Esophagus squamous epithelium (tissue), 4 donors: ENCODE results near the gene RPA3.

Experiments used
- POLR2A ChIP-seq, 4 donors: fragments of 450-650 bp; IDR thresholded peaks; one replicate each; pipeline ENCODE4 v1.6.1; 2017; ENCODE audit warnings: antibody characterized with exemption in 4 of 4, mild to moderate bottlenecking in 4 of 4, moderate library complexity in 3 of 4
- TF ChIP-seq, protein P1 (sequence below), 6 experiments: fragments of 450-650 bp in 4 of 6; fragments of 200-600 bp in 2 of 6; sonication (generic) in 2 of 6; IDR thresholded peaks; one replicate each; pipeline ENCODE4 v1.5.1; 2016 to 2019; ENCODE audit warnings: antibody characterized with exemption in 6 of 6, mild to moderate bottlenecking in 4 of 6, moderate library complexity in 4 of 6

DNA sequence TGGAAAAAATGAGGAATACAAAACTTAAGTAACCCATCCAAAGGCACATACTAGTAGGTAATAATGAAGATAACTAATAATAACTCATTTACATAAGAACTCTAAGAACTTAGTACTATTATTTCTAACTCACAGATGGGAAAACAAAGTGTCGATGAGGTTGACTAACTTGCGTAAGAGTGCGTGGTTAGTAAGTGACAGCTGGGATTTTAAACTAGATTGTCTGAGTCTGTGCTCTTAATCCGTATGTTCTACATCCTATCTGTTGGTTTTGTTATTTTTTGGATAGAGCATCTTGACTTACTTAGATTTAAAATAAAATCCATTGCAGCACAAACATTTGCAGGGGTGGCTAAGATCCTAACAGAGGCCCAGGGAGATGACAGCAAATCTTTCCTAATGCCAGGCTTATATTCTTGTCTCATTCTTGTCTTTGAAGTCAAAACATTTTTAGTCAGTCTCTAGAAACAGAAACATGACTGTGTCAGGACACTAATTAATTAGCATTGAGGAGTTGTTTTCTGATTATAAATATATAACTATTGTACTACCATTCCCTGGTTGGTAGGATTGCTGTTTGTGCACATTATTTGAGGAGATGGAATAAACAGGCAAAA lies 11.7 kb downstream of the RPA3 start:
- TF ChIP-seq, protein P1, sequence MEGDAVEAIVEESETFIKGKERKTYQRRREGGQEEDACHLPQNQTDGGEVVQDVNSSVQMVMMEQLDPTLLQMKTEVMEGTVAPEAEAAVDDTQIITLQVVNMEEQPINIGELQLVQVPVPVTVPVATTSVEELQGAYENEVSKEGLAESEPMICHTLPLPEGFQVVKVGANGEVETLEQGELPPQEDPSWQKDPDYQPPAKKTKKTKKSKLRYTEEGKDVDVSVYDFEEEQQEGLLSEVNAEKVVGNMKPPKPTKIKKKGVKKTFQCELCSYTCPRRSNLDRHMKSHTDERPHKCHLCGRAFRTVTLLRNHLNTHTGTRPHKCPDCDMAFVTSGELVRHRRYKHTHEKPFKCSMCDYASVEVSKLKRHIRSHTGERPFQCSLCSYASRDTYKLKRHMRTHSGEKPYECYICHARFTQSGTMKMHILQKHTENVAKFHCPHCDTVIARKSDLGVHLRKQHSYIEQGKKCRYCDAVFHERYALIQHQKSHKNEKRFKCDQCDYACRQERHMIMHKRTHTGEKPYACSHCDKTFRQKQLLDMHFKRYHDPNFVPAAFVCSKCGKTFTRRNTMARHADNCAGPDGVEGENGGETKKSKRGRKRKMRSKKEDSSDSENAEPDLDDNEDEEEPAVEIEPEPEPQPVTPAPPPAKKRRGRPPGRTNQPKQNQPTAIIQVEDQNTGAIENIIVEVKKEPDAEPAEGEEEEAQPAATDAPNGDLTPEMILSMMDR (IDR thresholded peaks at IDR 0.05) = no peak
- TF ChIP-seq POLR2A (IDR thresholded peaks at IDR 0.05) = no peak
